CD4-positive, alpha-beta T cell treated with Interleukin-2 at 100 ng/mL for 4 hours (primary cell): ENCODE results near the gene MIDN.
A peak's percentile ranks its signal among the peaks of the same experiment; 100 is the strongest.
"Not testable (repeated sequence)": the region's sequence is repeated elsewhere in the genome, so short reads cannot be mapped to it uniquely, and the experiment has no call there.

Experiments
- DNase-seq: peaks from one replicate; pipeline ENCODE4 v3.0.0-alpha.2; 2020; ENCODE audit warnings: low spot score

The MIDN gene

DNA sequence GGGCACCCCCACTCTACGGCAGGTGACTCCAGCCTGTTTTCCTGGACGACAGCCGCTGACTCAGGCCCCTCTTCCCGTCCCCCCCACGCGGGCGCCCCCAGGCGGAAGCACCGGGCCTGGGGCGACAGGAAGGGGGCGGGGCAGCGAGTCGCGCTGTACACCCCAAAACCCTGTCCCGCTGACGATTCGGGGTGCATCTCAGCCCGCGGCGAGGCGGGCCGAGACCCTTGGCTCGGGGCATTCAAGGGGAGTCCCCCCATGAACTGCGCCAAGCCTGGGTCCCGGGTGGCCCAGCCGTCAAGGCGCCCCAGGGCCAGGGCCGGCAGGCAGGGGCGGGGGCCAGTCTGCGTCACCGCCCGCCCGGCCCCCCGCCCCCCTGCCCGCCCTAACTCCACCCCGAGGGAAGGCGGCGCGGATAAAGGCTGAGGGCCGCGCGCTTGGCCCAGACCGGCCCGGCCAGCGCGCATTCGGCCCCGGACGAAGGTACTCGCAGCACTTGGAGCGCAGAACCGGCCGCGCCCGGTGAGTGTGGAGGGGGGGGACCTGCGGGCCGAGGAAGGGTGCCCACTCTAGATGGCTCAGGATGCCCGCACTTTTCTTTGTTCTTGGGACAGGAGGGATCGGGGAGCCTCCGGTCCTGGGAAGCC lies at the start of gene MIDN:
Gene MIDN (plus strand): TSS at position 445 of the 647 bp plus-strand sequence. CDS start 1,714 bp downstream, outside the sequence.
- peak; percentile 70 for DNase-seq

DNA sequence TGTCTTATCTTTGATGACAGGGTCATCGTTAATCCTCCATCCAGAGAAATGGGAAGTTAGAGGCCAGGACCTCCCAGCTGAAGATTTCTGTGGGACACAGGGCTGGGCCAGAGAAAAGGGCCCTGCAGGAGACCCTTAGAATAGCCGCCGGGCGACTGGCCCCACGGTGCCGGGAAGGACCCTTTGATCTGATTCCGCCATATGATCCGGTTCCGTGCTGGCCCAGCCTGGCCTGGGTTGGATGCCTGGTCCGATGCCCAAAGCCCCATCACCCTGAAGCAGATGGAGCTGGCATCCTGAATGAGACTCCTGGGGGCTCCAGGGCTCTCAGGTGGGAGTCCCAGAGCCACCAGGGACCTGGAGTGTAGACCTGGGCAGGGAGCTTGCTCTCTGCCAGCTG lies 48.9 kb upstream of the MIDN start:
- DNase-seq = no peak

GRCh38 chr19:1200614-1201013 lies 47.8 kb upstream of the MIDN start:
- not testable (repeated sequence) for DNase-seq

DNA sequence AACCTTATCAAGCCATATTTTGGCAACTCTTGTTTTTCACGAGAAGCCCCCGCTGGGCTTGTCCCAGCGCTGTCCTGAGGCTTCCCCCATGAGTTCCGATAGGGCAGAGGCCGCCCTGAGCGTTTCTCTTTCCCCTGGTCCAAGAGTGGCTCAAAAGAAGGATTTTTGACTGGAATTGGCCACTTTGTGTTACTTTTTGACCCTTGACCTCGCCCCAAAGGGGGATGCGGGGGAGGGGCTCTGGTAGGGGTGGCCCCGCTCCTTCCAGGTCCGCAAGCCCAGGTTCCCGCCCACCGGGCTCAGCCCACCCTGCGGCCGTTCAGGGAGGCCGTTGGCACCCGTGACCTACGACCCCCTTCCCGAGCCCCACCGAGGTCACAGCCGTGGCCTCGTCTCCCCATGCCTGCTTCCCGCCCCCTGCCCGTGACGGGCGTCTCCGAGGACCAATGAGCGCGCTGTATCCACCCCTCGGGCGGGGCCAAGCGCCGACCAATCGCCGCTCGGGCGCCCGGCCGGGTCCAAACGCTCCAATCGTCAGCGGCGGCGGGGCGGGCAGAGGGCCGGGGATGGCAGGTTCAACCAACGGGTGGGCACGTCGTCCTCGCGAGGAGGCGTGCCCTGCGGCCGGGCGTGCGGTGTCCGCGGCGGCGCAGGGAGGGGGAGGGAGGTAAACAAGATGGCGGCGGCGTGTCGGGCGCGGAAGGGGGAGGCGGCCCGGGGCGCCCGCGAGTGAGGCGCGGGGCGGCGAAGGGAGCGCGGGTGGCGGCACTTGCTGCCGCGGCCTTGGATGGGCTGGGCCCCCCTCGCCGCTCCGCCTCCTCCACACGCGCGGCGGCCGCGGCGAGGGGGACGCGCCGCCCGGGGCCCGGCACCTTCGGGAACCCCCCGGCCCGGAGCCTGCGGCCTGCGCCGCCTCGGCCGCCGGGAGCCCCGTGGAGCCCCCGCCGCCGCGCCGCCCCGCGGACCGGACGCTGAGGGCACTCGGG lies 43.0 kb upstream of the MIDN start, which contains the start of gene STK11:
Gene STK11 (plus strand): TSS at position 665 of the 986 bp plus-strand sequence. CDS start 1,136 bp downstream, outside the sequence.
- peak; percentile 99 for DNase-seq

GRCh38 chr19:1206150-1206863 lies 42.1 kb upstream of the MIDN start:
- no peak for DNase-seq

- peak; percentile 26 for DNase-seq
Observed at GRCh38 chr19:1206864-1207450, 41.4 kb upstream of the MIDN start.

DNA sequence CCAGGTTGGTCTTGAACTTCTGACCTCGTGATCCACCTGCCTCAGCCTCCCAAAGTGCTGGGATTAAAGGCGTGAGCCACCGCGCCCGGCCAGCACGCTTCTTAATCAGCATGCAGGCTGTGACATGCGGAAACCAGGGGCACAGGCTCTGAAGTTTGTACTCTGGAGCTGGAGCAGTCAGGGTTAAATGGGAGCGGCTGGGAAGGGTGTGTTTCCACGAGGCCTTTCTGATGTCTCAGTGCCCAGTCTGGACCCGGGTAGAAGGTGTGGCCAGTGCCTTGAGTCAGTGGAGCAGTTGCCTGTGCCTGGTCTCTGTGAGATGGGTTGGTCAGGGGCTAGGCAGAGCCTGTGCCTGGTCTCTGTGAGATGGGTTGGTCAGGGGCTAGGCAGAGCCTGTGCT lies 39.6 kb upstream of the MIDN start:
- not testable (repeated sequence) for DNase-seq

GRCh38 chr19:1210227-1210538 lies 38.2 kb upstream of the MIDN start:
- no peak for DNase-seq

DNA sequence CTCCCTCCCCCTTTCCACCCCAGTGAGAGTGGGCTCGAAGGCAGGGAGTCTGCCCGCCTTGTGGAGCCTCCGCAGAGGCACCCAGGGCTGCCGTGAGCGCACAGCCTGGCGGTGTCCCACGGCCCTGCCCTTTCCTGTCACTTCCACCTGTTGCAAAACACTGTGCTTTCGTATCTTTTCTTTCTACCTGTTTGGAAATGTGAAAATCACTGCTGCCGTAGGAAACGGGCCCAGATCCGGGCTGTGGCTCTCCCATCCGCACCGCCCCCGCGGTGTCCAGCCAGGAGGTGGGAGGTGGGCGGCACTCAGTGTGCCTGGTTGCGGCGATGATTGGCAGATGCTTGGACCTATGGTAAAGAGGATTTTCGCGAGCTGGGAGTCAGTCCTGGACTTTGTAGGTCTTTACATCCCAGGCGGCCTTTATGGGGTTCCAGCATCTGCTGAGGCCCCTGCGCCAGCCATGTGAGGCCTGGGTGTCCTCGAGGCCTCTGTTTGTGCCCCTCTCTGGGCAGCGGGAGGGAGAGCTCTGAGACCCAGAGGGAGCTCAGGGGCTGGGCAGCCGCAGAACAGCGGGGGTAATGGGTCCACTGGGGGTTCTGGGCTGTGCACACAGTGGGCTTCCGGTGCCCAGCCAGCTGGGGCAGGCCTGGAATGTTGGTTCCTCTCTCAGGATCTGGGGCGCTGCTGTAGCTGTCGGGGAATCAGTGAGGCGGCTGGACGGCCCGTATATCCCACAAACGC lies 36.7 kb upstream of the MIDN start:
- DNase-seq = no peak

DNA sequence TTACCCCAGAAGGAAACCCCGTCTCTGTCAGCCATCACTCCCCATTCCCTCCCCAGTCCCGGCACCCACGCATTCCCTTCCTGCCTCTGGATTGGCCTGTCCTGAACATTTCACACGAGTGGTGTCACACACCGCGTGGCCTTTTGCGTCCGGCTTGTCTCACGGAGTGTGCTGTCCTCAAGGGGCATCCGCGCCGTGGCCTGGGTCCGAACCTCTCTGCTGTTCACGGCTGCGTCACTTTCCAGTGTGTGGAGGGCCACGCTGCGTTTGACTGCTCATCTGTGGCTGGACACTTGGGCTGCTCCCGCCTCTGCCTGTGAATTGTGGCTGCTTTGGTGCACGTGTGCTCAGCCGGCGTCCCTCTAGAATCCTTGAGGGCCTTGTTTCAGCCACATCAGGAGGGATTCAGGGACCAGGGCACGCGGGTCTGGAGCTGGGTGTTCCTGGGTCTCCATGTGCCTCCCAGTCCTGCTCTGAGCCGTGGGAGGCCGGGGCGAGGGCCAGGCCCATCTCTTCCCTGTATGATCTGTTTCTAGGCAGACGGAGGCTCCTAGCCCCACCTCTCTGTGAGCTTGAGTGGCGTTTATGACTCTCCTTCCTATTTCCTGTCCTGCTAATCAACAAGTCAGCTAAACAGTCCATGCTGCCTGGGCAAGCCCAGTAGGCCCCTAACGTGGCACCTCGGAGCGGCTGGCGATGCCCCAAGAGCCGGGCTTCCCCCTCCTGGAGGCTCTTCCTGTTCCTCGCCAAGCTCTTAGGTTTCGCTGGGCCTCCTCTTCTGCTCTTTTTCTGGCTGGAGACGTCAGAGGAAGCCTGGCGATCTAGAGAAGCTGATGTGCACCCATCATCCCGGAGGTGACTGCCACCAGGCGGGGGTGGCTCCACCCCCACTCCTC lies 34.7 kb upstream of the MIDN start:
- peak; percentile 50 for DNase-seq

- DNase-seq = no peak
Observed at GRCh38 chr19:1214299-1214861, 34.0 kb upstream of the MIDN start.

GRCh38 chr19:1214862-1215731 lies 33.3 kb upstream of the MIDN start:
- no peak for DNase-seq

DNA sequence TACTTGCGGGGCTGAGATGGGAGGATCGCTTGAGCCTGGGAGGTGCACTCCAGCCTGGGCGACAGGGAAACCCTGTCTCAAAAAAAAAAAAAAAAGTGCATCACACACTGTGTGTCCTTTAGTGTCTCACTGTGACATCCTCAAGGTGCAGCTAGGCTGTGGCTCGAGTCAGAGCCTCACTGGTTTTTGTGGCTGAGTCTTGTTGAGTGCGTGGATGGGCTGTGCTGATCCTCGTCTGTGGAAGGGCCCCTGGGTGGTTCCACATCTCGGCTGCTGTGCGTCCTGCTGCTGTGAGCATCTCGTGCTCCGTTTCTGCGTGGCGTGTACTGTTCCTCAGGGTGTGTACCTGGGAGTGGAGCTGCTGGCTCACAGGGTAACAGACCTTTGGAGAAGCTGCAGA lies 31.6 kb upstream of the MIDN start:
- DNase-seq = no peak

DNA sequence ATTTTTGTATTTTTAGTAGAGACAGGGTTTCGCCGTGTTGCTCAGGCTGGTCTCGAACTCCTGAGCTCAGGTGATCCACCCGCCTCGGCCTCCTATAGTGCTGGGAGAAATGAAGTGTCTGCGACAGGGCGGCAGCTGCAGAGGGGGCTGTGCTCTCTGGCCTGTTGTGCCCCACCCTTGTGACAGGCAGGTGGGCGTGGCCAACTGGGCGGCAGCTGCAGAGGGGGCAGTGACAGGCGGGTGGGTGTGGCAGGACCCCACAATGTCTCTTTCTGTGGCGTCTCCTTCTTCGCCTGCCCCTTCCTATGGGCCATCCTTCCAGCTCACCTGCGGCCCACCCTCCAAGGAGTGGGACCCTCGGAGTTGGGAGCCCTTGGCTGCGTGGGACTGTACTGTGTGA lies 31.0 kb upstream of the MIDN start:
- no peak for DNase-seq

DNA sequence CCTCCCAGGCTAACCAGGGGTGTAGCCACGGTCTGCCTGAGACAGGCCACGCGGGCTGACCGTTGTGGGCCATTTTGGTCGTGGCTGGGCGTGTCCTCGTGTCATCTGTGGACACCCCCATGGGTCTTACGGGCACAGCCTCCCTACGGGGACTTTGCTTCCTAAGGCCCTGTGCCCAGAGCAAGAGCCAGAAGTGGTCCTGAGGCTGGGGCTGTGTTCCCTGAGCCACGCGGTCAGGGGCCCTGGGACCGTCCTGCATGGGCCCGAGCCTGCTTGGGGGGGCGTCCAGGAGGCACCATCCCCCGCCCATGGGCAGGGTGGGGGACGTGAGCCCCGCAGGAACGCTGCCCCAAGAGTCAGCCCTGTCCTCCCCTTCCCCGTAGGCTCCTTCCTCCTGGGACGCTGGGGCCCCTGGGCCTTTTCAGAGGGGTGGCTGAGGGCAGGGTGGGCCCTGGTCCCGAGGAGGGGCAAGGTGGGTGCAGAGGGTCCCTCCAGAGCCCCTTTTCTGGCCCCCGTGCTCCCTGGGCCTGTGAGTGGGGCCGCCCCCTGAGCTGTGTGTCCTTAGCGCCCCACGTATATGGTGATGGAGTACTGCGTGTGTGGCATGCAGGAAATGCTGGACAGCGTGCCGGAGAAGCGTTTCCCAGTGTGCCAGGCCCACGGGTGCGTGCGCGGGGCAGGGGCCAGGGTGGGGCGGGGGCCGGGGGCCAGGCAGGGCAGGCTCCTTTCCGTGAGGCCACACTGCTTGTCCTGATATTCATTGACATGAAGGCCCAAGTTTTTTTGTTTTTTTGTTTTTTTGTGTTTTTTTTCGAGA lies 29.4 kb upstream of the MIDN start:
- DNase-seq = no peak

- DNase-seq = no peak
Observed at GRCh38 chr19:1219786-1220476, 28.5 kb upstream of the MIDN start.

DNA sequence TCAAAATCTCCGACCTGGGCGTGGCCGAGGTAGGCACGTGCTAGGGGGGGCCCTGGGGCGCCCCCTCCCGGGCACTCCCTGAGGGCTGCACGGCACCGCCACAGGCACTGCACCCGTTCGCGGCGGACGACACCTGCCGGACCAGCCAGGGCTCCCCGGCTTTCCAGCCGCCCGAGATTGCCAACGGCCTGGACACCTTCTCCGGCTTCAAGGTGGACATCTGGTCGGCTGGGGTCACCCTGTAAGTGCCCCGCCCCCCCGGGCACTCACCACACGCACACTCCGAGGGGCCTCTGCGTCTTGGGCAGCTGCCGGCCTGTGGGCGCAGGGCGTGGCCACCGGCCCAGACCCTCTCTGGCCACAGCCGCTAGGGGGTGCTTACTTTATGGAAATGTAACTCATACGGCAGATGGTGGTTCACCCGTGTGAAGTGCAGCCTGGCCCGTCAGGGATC lies 27.9 kb upstream of the MIDN start:
- no peak for DNase-seq
